WTC11 (cell line): ENCODE results near the gene DRD5. TPM values are rescaled to one million over a fixed set of nuclear protein-coding genes. Genes with fewer than 3 reads are reported as not detected.

ENCODE experiments used
- ATF6 ChIP-seq: sonication (generic); formaldehyde crosslinking; IDR thresholded peaks from 2 replicates; pipeline ENCODE4 v1.8.1; 2023; ENCODE audit warnings: mild to moderate bottlenecking, missing genetic modification reagents
- total RNA-seq: library from RNA; stranded (reverse); gene quantifications from 3 replicates; pipeline ENCODE4 v1.2.3, GENCODE V29; 2021

Gene DRD5
- total RNA-seq, 1 experiment from 2014 or later, result 0.07 TPM

DNA sequence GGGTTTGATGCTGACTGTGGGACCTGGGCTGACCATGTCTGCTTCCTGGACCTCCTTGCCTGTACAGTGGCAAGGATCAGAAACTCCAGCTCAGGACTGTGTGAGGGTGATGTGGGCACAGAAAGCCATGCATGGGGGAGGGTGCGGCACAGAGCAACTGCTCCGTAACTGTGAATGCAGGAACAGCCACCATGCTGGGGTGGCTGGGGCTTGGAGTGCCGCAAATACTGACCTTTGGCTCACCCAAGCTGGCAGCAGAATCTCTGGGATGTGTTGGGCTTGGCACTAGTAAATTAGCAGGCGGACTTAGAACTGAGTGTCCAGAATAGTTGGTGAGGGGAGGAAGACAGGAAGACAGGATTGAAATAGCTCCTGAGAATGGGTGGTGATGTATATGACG is 52.0 kb downstream of the DRD5 start (continued):
- no peak for TF ChIP-seq ATF6 (CRISPR knock-in tag)
- TF ChIP-seq, all 79 proteins: peak for 0

Other genes starting within 250 kb of the DRD5 start
- gene SLC2A9, start 239.9 kb downstream of the DRD5 start, total RNA-seq, result 0.64 TPM in 1 of 3 replicates, not detected in the others